Measurements from ENCODE around the gene TMED3.
A peak's percentile ranks its signal among the peaks of the same experiment; 100 is the strongest.
"Not testable (repeated sequence)": the region's sequence is repeated elsewhere in the genome, so short reads cannot be mapped to it uniquely, and the experiment has no call there.

Gene TMED3

GRCh38 chr15:79316864-79317263 is 6.0 kb downstream of the TMED3 start:
- DNase-seq (ENCODE audit: low read depth, low spot score): no peak

- not testable (repeated sequence) for DNase-seq (ENCODE audit: low read depth, low spot score)
These were observed 9.1 kb downstream of the TMED3 start for GRCh38 chr15:79319973-79320372.

- no peak for DNase-seq (ENCODE audit: low read depth, low spot score)
These were observed 11.0 kb downstream of the TMED3 start for GRCh38 chr15:79321876-79322275.

GRCh38 chr15:79322306-79322705 is 11.4 kb downstream of the TMED3 start:
- no peak for DNase-seq (ENCODE audit: low read depth, low spot score)

- no peak for DNase-seq (ENCODE audit: low read depth, low spot score)
These were observed 12.0 kb downstream of the TMED3 start for GRCh38 chr15:79322945-79323344.

- DNase-seq (ENCODE audit: low read depth, low spot score): peak; percentile 33
These were observed 18.3 kb downstream of the TMED3 start for GRCh38 chr15:79329171-79329611.

- peak; percentile 51 for DNase-seq (ENCODE audit: low read depth, low spot score)
These were observed 22.1 kb downstream of the TMED3 start for GRCh38 chr15:79332824-79333510.

GRCh38 chr15:79337591-79337990 is 26.7 kb downstream of the TMED3 start:
- no peak for DNase-seq (ENCODE audit: low read depth, low spot score)

GRCh38 chr15:79339588-79340314 is 28.8 kb downstream of the TMED3 start:
- DNase-seq (ENCODE audit: low read depth, low spot score): no peak

GRCh38 chr15:79340315-79340602 is 29.3 kb downstream of the TMED3 start:
- DNase-seq (ENCODE audit: low read depth, low spot score): no peak

- DNase-seq (ENCODE audit: low read depth, low spot score): no peak
These were observed 30.5 kb downstream of the TMED3 start for GRCh38 chr15:79341396-79341795.

GRCh38 chr15:79349525-79349924 is 38.6 kb downstream of the TMED3 start:
- no peak for DNase-seq (ENCODE audit: low read depth, low spot score)

- no peak for DNase-seq (ENCODE audit: low read depth, low spot score)
These were observed 41.3 kb downstream of the TMED3 start for GRCh38 chr15:79352206-79352605.

- DNase-seq (ENCODE audit: low read depth, low spot score): no peak
These were observed 46.7 kb downstream of the TMED3 start for GRCh38 chr15:79357566-79357965.

- no peak for DNase-seq (ENCODE audit: low read depth, low spot score)
These were observed 47.2 kb downstream of the TMED3 start for GRCh38 chr15:79358069-79358468.

GRCh38 chr15:79364571-79365240 is 53.8 kb downstream of the TMED3 start:
- no peak for DNase-seq (ENCODE audit: low read depth, low spot score)

GRCh38 chr15:79365765-79366164 is 54.9 kb downstream of the TMED3 start:
- peak; percentile 36 for DNase-seq (ENCODE audit: low read depth, low spot score)

GRCh38 chr15:79366691-79367090 is 55.8 kb downstream of the TMED3 start:
- DNase-seq (ENCODE audit: low read depth, low spot score): no peak

- no peak for DNase-seq (ENCODE audit: low read depth, low spot score)
These were observed 59.8 kb downstream of the TMED3 start for GRCh38 chr15:79370716-79371115.

GRCh38 chr15:79371591-79371990 is 60.7 kb downstream of the TMED3 start:
- no peak for DNase-seq (ENCODE audit: low read depth, low spot score)

GRCh38 chr15:79372428-79372827 is 61.5 kb downstream of the TMED3 start:
- no peak for DNase-seq (ENCODE audit: low read depth, low spot score)
